ENCODE data around the gene STPG3. TPM values are rescaled to one million over a fixed set of nuclear protein-coding genes. Genes with fewer than 3 reads are reported as not detected.

Gene STPG3
- total and polyA plus RNA-seq, 9 of the 15 experiments (the other 6 are each of a cell fraction or from before 2014, with no cell fraction given) = not detected

DNA sequence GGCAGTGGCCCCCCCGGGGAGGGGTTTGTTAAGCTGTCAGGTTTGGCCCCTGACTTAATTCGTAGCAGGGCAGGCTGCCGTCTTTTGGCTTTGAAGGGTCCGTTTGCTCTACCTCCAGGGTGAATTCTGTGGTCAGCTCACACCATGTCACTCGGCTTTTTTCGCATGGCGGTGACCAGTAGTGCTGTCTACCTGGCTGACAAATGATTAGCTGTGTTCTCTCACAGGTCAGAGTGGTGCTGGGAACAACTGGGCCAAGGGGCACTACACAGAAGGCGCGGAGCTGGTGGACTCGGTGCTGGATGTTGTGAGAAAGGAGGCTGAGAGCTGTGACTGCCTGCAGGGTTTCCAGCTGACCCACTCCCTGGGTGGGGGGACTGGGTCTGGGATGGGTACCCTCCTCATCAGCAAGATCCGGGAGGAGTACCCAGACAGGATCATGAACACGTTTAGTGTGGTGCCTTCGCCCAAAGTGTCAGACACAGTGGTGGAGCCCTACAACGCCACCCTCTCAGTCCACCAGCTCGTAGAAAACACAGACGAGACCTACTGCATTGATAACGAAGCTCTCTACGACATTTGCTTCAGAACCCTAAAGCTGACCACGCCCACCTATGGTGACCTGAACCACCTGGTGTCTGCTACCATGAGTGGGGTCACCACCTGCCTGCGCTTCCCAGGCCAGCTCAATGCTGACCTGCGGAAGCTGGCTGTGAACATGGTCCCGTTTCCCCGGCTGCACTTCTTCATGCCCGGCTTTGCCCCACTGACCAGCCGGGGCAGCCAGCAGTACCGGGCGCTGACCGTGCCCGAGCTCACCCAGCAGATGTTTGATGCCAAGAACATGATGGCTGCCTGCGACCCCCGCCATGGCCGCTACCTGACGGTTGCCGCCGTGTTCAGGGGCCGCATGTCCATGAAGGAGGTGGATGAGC is 8.6 kb upstream of the STPG3 start (continued):
- TF ChIP-seq KAT7 (CRISPR knock-in tag; IDR thresholded peaks at IDR 0.05; ENCODE audit: borderline replicate concordance) (peak; percentile 29; the same call in 1 of the 2 replicates), CREB1 (IDR thresholded peaks at IDR 0.05) (no peak), CREB1 (CRISPR knock-in tag; IDR thresholded peaks at IDR 0.05) (no peak), SMAD3 (CRISPR knock-in tag; conservative IDR thresholded peaks at IDR 0.05) (no peak), SRSF9 (IDR thresholded peaks at IDR 0.05; ENCODE audit: borderline replicate concordance, low read depth, low read length) (no peak), ZNF232 (CRISPR knock-in tag; IDR thresholded peaks at IDR 0.05) (no peak), ILK (tag; IDR thresholded peaks at IDR 0.05; ENCODE audit: borderline replicate concordance, low read depth) (no peak), PYGO2 (tag; IDR thresholded peaks at IDR 0.05) (no peak), SIRT6 (IDR thresholded peaks at IDR 0.05; ENCODE audit: low read depth, low read length) (peak; percentile 20), CAMTA2 (CRISPR knock-in tag; conservative IDR thresholded peaks at IDR 0.05) (no peak), NR2F6 (CRISPR knock-in tag; IDR thresholded peaks at IDR 0.05) (no peak), ELF4 (CRISPR knock-in tag; IDR thresholded peaks at IDR 0.05) (no peak), HMG20A (CRISPR knock-in tag; conservative IDR thresholded peaks at IDR 0.05) (no peak), HDGF (IDR thresholded peaks at IDR 0.05) (no peak), KLF1 (tag; IDR thresholded peaks at IDR 0.05) (no peak), PRPF4 (IDR thresholded peaks at IDR 0.05; ENCODE audit: insufficient read depth, low read depth, low read length, poor library complexity, severe bottlenecking) (peak; percentile 37), BACH1 (tag; IDR thresholded peaks at IDR 0.05) (no peak)
- TF ChIP-seq, protein P1, sequence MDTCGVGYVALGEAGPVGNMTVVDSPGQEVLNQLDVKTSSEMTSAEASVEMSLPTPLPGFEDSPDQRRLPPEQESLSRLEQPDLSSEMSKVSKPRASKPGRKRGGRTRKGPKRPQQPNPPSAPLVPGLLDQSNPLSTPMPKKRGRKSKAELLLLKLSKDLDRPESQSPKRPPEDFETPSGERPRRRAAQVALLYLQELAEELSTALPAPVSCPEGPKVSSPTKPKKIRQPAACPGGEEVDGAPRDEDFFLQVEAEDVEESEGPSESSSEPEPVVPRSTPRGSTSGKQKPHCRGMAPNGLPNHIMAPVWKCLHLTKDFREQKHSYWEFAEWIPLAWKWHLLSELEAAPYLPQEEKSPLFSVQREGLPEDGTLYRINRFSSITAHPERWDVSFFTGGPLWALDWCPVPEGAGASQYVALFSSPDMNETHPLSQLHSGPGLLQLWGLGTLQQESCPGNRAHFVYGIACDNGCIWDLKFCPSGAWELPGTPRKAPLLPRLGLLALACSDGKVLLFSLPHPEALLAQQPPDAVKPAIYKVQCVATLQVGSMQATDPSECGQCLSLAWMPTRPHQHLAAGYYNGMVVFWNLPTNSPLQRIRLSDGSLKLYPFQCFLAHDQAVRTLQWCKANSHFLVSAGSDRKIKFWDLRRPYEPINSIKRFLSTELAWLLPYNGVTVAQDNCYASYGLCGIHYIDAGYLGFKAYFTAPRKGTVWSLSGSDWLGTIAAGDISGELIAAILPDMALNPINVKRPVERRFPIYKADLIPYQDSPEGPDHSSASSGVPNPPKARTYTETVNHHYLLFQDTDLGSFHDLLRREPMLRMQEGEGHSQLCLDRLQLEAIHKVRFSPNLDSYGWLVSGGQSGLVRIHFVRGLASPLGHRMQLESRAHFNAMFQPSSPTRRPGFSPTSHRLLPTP (IDR thresholded peaks at IDR 0.05; ENCODE audit: borderline replicate concordance, extremely low read depth, insufficient read length) = no peak
- TF ChIP-seq, protein P2, sequence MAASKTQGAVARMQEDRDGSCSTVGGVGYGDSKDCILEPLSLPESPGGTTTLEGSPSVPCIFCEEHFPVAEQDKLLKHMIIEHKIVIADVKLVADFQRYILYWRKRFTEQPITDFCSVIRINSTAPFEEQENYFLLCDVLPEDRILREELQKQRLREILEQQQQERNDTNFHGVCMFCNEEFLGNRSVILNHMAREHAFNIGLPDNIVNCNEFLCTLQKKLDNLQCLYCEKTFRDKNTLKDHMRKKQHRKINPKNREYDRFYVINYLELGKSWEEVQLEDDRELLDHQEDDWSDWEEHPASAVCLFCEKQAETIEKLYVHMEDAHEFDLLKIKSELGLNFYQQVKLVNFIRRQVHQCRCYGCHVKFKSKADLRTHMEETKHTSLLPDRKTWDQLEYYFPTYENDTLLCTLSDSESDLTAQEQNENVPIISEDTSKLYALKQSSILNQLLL (CRISPR knock-in tag; IDR thresholded peaks at IDR 0.05; ENCODE audit: borderline replicate concordance) = no peak
- TF ChIP-seq, protein P3, sequence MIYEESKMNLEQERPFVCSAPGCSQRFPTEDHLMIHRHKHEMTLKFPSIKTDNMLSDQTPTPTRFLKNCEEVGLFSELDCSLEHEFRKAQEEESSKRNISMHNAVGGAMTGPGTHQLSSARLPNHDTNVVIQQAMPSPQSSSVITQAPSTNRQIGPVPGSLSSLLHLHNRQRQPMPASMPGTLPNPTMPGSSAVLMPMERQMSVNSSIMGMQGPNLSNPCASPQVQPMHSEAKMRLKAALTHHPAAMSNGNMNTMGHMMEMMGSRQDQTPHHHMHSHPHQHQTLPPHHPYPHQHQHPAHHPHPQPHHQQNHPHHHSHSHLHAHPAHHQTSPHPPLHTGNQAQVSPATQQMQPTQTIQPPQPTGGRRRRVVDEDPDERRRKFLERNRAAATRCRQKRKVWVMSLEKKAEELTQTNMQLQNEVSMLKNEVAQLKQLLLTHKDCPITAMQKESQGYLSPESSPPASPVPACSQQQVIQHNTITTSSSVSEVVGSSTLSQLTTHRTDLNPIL (CRISPR knock-in tag; IDR thresholded peaks at IDR 0.05) = no peak
- TF ChIP-seq, protein P4, sequence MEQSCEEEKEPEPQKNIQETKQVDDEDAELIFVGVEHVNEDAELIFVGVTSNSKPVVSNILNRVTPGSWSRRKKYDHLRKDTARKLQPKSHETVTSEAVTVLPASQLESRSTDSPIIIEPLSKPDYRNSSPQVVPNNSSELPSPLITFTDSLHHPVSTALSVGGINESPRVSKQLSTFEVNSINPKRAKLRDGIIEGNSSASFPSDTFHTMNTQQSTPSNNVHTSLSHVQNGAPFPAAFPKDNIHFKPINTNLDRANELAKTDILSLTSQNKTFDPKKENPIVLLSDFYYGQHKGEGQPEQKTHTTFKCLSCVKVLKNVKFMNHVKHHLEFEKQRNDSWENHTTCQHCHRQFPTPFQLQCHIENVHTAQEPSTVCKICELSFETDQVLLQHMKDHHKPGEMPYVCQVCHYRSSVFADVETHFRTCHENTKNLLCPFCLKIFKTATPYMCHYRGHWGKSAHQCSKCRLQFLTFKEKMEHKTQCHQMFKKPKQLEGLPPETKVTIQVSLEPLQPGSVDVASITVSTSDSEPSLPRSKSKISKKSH (CRISPR knock-in tag; IDR thresholded peaks at IDR 0.05) = no peak
